GDM1 (cell line): ENCODE results near the gene KIF1A.

Experiments
- DNase-seq: peaks from one replicate; lab custom pipeline; 2025; lab: John Stamatoyannopoulos, UW

KIF1A gene, protein sequence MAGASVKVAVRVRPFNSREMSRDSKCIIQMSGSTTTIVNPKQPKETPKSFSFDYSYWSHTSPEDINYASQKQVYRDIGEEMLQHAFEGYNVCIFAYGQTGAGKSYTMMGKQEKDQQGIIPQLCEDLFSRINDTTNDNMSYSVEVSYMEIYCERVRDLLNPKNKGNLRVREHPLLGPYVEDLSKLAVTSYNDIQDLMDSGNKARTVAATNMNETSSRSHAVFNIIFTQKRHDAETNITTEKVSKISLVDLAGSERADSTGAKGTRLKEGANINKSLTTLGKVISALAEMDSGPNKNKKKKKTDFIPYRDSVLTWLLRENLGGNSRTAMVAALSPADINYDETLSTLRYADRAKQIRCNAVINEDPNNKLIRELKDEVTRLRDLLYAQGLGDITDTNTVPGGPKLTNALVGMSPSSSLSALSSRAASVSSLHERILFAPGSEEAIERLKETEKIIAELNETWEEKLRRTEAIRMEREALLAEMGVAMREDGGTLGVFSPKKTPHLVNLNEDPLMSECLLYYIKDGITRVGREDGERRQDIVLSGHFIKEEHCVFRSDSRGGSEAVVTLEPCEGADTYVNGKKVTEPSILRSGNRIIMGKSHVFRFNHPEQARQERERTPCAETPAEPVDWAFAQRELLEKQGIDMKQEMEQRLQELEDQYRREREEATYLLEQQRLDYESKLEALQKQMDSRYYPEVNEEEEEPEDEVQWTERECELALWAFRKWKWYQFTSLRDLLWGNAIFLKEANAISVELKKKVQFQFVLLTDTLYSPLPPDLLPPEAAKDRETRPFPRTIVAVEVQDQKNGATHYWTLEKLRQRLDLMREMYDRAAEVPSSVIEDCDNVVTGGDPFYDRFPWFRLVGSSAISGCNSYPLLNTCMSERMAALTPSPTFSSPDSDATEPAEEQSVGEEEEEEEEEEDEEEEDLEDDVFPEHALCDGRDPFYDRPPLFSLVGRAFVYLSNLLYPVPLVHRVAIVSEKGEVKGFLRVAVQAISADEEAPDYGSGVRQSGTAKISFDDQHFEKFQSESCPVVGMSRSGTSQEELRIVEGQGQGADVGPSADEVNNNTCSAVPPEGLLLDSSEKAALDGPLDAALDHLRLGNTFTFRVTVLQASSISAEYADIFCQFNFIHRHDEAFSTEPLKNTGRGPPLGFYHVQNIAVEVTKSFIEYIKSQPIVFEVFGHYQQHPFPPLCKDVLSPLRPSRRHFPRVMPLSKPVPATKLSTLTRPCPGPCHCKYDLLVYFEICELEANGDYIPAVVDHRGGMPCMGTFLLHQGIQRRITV (N-terminal part only)

DNA sequence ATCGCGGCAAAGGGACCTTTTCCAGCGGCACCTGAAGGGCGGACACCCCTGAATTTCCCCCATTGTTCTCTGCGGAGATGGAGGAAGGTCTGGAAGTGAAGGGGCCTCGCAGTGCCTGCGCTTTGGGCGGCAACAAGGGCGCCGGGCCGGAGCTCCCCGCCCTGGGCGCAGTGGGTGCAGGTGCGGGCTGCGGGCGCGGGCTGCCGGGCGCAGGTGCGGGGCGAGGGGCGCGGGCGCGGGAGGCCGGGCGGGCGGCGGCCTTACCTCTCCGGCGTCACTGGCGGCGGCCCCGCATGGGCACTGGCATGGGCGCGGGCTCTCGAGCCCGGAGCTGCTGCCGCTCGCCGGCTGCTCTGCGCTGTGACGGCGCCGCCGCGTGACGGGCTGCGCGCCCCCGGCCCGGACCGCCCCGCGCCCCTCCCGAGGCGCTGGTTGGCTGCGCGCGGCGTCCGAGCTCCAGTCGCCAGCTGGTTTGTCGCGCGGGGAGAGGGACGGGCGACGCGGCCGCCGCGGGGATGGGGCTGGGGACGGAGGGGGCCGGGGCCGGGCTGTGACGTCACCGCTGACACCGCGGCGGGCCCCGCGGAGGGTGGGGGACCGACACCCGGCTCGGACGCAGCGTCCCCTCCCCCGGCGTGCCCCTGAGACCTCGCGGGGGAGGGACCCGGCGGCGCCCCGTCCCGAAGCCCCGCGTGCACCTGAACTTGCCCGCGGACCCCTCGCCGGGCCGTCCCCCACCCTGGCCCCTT, at the start of gene KIF1A:
Gene KIF1A, minus strand, starts transcription at position 362 of the 749 bp plus-strand sequence. CDS start 22,467 bp downstream, outside the sequence.
- DNase-seq = no peak

DNA sequence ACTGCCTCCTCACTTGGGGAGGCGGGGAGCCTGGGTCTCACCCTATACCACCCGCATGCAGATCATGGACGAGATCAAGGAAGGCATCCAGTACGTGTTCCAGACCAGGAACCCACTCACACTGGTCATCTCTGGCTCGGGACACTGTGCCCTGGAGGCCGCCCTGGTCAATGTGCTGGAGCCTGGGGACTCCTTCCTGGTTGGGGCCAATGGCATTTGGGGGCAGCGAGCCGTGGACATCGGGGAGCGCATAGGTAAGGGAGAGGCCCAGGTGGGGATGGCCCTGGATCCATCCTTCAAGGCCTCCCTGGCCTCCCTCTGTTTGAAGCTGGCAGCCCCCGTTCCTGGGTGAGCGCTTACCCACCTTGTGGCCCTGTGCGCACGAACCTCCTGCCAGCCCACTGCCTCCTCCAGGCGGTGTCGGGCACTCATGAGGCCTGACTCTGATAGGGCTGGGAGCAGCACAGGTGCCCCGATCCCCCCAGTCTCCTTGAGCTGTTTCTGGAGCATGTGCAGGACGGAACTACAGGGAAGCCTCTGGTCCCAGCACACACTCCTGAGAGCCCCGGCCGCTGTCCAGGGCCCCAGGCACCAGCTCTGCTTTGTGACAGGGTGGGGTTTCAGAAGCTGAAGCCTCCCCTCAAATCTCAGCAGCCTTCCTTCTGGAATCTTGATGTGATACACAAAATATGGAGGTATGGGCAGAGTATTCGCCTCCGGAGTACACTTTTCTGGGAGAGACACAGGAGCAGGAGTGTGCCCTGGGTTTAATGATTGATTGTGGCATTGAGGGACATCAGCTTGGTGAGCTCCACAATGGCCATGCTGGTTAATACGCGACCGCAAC, 49.3 kb upstream of the KIF1A start:
- DNase-seq = no peak

DNA sequence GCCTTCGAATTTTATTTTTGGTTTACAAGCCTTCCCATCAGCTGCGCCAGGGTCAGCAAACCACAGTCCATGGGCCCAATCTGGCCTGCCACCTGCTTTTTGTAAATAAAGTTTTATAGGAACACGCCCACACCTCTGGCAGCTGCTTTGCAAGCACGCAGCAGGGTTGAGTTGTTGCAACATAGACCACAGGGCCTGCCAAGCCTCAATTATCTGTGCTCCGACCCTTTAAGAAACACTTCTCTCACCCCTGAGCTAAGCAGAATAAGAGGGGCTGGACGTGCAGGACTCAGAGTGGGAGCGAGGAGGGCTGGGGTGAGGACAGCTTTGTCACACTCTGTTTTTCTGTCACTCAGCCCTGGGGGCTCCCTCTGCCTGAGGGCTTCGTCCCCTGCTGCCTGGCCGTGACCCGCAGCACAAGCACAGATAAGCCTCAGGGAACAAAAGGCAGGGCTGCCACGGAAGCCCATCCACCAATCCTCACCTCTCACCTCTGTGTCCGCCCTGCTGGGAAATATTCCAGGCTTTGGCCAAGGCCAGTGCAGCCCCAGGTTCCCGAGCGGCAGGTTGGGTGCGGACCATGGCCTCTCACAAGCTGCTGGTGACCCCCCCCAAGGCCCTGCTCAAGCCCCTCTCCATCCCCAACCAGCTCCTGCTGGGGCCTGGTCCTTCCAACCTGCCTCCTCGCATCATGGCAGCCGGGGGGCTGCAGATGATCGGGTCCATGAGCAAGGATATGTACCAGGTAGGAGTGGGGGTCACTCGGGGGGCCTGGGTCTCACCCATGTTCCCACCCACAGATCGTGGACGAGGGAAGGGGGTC, 48.5 kb upstream of the KIF1A start, which contains the start of gene AGXT:
Gene AGXT, plus strand, starts transcription at position 539 of the 823 bp plus-strand sequence. Its CDS starts 42 bp downstream, at position 581.
- DNase-seq = no peak

DNA sequence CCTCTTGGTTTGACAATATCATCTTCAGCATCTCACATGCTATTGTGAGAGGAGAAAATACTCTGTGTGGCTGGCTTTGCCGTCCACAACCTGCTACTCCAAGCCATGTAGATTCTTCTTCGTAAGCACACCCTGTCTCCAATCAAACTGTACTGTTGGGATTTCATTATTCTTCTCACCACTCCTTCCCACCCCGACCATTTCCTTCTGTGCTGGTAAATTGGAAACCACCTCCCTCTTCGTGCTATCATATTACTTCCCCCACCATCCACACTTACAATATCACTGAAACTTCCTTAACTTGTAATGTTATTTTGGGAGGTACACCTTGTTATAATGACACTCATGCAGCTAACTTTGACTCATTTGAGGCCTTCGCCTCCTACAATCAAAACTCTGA, 45.4 kb upstream of the KIF1A start:
- DNase-seq = no peak

DNA sequence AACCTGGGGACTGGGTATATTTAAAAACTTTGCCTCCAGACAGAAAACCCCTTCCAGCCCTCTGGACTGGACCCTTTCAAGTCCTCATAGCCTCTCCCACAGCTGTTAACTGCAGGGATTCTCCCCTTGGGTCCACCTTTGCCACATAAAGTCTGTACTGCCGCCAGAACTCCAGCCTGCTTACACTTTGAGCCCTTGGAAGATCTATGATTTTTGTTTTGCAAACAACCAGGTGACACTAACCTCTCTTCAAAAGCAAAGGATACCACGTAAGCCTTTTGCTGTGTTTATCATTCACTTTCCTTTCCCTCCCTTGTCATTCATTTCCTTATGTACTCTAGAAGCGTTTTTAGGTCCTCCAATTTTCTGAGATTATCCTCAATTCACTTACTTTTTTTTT, 44.5 kb upstream of the KIF1A start:
- no peak for DNase-seq

DNA sequence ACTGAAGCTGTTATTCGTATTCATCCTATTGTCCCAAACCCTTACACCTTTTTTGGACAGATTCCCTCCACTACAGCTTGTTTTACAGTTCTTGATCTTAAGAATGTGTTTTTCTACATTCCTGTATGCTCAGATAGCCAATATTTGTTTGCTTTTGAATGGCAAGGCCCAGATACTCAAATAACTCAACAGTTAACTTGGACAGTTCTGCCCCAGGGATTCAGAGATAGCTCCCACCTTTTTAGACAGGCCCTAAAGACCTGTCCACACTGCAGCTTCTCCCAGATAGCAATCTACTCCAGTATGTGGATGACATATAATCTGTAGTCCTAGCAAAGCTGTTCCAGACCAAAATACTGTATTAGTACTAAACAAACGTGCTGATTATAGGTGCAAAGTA, 41.5 kb upstream of the KIF1A start:
- no peak for DNase-seq

DNA sequence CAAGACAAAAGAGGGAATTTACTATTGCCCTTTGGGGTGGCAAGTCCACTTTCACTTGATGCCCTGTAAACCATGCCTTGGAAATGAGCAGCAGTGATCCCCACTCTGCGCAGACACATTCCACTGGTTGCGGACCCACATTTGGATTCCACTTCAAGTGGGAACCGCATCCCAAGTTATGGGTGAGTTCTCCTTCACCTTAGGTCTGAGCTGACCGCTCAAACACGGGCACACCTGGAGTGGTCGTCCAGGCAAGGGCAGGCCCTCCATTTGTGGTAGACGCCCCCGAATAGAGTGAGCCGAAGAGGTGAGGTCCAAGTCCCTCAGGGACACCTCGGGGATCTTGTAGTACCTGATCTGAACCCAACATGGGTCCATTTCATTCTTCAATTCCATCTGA, 38.9 kb upstream of the KIF1A start:
- no peak for DNase-seq

DNA sequence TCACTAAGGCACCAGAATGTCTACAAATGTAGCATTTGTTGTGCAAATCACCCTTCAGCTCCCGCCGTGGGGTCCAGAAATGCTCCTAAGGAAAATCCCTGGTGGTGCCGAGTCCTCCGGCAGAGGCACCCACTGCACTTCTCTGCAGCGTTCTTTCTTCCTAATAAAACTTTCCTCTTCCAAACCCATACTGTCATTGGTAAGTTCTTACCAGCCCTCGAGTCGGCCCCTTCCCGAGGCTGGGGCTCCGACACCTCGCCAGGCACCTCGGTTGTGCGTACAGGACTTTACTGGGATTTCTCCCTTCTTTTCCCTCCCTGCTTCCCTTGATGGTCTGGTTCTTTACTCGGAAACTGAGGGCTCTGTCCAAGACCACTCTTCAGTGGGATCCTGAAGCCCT, 38.3 kb upstream of the KIF1A start:
- DNase-seq = no peak

DNA sequence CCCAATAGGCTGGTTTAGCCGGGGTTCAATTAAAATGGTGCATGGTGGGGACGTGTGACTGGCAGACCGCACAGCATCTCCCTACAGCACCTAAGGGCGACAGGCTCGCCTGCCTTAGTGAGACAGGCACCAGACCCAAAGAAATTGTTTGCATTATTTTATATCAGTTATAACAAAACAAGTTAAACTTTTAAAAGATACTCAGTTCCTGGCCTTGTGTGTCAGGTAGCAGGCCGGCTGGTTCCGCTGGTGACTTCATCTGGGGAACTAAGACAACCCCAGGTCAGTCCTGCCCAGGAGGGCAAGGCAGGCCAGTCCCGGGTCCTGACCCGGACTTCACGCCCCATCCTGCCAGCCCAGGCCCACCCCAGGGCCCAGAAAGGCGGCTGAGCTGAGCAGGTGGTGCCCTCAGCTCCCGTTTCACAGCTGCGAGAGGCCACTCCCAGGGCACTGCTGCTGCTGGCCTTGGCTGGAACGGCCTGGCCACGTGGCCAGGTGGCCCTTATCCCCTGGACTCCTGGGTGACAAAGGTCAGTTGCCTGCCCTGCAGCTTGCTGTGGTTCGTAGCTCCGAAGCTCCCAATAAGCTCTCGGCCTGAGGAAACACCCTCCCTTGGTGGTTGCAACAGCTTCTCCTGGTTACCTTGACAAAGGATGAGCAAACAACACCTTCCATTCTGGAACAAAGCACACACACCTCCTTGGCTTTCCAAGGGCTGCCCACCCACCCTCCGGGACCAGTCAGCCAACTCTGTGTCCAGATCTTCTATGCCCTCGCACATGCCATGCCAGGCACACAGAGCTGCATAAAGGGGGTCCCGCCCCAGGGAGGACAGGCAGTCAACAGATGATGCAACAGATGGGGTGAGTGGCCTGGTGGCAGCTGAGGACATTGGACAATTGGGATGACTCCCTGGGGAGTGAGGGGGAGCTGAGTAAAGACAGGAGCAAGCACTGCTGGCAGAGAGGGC, 37.3 kb upstream of the KIF1A start:
- DNase-seq = no peak

DNA sequence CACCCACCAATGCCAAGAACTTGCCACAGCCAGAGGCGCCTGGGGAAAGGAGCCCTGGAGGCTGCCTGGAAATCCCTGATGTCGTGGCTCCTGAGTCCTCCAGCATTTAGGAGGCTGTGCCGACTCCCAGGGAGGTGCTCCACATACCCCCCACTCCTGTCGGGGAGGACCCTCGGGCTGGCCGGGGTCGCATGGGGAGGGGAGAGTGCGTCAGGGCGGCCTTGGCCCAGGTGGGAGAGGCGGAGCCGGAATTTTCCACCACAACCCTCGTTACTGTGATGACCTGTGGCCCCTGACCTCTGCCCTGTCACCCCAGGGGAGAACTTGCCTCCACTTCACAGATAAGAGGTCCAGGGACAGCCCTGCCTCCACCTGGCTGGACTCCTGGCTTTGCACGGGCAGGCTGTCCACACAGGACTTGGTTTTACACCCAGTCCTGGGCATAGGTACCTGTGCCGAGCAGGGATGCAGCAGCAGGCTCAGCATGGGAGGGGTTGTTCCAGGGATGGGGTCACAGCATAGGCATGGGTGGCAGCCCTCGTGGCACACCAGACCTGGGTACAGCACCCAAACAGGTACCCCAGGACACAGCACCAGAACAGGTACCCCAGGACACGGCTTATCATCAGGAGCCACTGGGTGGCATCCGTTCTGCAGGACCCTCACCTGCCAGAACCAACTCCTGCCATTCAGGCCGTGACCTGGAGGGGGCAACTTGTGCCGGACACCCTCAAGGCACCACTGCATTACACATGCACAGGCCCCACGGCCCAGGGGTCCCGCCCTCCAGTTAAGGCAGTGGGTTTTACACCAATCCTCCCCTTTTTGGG, 36.3 kb upstream of the KIF1A start:
- DNase-seq = no peak

DNA sequence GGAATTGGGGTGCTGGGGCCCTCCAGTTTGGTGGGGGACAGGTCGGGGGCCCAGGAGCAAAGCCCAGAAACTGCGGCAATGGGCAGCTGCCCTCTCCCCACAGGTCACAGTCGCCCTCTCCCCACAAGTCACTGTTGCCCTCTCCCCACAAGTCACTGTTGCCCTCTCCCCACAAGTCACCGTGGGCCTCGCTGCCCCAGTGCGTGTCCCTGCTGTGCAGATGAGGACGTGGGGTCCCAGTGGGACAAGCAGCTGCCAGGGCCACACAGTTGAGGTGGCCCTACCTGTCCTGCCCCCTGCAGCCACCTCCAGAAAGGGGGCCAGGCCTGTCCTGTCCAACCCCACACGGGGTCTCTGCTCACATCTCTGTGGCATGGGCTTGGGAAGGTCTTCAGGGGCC, 35.7 kb upstream of the KIF1A start:
- no peak for DNase-seq

DNA sequence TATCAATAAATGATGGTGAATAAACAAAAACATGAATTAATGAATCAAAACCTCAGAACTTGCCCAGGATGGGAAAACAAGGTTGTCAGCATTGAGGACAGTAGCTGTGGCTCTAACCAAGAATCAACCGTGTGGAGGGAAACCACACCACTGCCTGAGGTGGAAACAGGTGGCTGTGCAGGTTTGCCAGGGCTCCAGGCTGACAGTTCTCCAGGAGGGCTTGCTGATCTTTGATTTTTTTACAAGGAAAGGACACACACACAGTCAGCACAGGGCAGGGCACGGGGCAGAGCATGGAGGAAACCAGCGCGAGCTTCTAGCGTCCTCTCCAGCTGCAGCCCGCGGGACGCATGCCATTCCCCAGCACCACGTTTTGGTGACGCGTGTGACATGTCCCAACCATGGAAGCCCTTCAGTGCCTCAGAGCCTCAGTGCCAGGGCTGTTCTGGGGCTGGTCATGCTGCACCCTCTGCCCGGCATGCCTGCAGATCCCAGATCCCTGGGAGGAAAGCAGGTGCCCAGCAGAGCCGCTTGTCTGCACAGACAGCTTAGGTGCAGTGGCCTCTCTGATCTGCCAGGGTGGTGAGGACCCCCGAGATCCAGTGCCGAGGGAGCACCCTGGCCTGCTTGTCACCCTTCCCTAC, 32.8 kb upstream of the KIF1A start:
- no peak for DNase-seq

DNA sequence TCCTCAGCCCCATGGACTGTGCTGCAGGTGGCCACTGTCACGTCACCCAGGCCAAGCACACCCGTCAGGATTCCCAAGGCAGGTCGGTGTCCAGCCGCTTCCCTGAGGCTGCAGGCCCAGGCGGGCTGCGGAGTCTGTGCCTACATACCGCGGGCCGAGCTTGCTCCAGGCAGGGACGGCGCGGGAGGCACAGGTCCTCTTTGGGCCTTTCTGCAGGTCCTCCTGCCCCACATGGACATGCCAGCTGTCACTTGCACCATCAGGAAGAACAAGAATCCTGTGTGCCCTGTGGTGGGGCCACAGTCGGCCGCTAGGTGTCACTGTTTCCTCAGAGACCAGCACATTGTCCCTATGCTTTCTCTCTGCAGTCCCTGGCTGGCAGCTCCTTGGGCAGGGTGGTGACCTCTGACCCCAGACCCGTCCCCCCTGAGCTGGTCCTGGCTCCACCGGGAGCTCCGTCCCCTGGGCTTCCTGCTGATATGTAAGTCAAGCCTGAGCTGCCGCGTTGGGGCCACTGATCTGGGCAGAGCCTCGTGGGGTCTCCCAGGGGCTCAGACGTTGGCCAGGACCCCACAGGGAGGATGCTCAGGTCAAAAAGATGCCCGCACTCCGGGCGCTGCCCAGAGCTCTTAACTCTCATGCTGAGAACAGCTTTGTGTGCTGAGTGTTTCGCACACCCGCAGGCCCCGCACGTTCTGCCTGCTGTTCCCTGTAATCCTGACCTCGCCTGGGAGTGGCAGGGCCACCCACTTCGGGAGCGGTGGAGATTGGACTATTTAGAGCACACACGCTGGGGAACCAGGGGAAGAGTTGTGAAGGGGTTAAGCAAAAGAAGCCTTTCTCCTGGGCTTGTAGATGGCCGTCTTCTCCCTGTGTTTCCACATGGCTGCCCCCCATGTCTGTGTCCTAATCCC, 31.3 kb upstream of the KIF1A start:
- DNase-seq = peak; percentile 46

DNA sequence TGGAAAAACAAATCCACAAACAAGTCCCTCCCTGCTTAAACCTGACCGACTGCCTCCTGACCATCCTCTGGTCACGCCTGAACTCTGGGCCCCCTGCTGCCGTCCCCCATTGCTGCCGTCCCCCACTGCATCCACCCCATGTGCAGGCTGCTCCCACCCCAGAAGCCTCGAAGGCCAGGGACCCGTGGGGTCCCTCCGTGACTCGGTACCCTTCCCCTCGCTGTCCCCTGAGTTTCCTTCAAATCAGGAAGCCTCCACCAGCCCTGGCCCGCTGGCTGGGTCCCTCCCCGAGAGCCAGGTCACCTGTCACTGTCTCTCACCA, 30.7 kb upstream of the KIF1A start:
- no peak for DNase-seq

DNA sequence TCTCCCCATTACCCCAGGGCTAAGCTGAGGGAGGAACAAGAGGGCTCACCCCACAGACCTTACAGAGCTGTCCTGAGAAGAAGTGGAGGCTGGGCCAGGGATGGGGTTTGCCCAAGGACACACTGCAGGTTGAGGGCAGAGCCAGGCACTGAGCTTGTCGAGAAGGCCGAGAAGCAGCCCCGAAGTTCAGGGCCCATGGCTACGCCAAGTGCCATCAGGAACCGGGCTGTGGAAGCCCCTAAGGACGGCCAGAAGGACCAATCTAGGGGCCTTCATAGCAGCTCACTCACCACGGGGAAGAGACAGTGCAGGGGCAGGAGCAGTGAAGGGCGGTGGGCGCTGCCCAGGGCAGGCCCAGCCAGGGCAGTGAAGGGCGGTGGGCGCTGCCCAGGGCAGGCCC, 30.0 kb upstream of the KIF1A start:
- DNase-seq = no peak
